NCI-H524 (cell line): ENCODE measurements around the gene C1QC.

Experiments used
- DNase-seq, 2 experiments: peaks; one replicate each; lab custom pipeline; 2025; lab: John Stamatoyannopoulos, UW

The C1QC gene

DNA sequence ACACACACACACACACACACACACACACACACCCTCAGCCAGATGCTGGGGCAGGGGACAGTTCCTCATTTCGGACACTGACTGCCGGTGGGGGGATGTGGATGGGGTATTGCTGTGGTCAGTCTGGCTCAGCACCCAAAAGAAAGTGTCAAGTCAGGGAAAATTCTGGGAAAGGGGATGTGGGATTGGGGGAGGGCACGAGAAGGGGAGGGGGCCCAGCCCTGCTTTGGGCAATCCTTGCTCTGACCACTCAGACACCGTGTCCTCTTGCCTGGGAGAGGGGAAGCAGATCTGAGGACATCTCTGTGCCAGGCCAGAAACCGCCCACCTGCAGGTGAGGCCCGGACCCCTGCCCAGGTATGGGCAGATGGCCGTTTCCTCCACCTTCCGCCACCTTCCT lies at the start of gene C1QC:
Gene C1QC (plus strand): TSS at position 253 of the 400 bp plus-strand sequence. CDS start 391 bp downstream, outside the sequence.
- DNase-seq: no peak

DNA sequence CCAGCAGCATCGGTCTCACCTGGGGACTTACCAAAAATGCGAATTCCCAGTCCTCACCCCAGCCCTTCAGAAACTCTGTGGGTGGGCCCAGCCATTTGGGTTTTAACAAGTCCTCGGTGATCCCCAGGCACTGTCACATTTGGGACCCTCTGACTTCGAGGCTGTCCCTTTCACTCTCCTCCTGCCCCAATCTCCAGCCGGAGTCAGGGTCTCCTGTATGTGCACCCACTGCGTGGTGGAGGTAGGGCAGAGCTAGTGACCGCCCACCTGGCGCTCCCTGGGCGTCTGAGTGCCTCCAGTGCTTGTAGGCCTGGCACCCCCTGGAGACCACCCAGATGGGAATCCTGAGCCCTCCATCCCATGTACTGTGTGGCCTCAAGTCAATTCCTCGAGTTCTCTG lies 49.0 kb upstream of the C1QC start:
- no peak for DNase-seq

DNA sequence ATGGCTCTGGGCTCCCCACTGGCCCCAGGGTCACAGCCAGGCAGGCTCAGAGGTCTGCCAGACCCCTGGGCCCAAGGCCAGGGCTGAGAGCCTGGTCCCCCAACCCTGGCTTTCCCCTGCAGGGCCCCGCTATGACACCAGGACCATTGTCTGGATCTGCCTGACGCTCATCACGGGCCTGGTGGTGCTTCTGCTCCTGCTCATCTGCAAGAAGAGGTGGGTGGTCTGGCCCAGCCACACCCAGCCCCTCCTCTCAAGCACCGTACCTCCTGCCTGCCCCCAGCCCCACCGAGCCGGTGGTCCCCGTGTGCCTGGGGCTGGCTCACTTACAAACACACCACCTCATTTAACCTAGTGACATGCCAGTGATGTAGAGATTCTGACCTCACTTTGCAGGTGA lies 48.3 kb upstream of the C1QC start:
- no peak for DNase-seq

DNA sequence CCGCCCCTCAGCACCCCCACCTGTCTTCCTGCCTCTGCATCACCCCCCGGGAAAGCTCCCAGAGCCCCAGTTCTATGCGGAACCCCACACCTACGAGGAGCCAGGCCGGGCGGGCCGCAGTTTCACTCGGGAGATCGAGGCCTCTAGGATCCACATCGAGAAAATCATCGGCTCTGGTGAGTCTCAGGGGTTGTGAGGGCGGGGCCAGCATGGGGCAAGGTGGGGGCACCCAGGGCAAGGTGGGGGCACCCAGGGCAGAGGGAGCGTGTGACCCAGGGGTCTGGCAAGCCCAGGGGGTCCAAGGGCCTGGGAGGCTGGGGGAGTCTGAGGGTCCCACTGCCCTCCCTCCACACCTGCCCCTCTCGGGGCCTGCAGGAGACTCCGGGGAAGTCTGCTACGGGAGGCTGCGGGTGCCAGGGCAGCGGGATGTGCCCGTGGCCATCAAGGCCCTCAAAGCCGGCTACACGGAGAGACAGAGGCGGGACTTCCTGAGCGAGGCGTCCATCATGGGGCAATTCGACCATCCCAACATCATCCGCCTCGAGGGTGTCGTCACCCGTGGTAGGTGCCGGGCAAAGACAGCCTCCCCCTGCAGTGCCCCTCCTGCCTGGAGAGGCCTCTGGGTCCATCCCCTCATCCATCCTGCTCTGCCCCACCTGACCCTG lies 46.0 kb upstream of the C1QC start:
- no peak for DNase-seq

DNA sequence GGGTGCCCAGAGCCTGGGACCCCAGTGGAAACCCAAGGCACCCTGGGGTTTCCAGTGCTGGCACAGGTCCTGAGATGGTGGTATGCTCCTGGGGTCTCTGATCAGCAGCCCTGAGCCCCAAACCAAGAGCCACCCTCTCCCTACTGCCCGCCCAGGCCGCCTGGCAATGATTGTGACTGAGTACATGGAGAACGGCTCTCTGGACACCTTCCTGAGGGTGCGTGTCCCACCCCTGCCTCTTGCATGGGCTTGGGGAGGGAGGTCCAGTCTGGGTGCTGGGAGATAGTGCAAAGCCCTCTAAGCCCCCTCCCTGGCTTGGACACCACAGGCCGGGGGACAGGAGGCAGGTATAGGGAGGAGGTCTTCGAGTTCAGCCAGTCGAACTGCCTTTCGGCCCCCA lies 45.4 kb upstream of the C1QC start:
- no peak for DNase-seq

DNA sequence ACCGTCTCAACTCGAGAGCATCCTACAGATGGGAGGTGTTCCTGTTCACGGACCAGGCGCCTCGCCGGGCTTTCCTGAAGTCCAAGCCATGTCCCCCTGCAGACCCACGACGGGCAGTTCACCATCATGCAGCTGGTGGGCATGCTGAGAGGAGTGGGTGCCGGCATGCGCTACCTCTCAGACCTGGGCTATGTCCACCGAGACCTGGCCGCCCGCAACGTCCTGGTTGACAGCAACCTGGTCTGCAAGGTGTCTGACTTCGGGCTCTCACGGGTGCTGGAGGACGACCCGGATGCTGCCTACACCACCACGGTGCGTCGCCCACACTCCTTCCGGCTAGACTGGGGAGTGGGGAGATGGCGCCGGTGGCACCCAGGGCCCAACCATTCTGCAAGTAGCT lies 44.7 kb upstream of the C1QC start:
- no peak for DNase-seq

DNA sequence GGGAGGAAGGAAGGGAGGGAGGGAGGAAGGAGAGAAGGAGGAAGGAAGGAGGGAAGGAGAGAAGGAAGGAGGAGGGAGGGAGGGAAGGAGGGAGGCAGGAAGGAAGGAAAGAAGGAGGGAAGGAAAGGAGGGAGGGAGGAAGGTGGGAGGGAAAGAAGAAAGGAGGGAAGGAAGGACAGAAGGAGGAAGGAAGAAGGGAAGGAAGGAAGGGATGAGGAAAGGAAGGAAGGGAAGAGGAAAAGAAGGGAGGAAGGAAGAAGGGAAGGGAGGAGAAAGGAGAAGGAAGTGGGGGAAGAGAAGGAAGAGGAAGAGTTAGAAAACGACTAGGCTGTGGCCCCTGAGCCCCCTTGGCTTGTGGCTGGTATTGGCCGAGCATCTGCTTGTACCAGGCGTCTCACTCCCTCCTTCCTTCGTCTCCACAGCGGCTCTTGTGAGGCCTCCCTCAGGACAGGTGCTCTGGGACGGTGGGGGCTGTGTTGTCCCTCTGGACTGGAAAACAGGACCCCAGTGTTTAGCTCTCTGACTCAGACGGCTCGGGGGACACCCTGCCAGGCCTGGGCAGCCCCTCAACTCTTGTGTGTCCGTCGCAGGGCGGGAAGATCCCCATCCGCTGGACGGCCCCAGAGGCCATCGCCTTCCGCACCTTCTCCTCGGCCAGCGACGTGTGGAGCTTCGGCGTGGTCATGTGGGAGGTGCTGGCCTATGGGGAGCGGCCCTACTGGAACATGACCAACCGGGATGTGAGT lies 43.2 kb upstream of the C1QC start:
- DNase-seq: no peak

DNA sequence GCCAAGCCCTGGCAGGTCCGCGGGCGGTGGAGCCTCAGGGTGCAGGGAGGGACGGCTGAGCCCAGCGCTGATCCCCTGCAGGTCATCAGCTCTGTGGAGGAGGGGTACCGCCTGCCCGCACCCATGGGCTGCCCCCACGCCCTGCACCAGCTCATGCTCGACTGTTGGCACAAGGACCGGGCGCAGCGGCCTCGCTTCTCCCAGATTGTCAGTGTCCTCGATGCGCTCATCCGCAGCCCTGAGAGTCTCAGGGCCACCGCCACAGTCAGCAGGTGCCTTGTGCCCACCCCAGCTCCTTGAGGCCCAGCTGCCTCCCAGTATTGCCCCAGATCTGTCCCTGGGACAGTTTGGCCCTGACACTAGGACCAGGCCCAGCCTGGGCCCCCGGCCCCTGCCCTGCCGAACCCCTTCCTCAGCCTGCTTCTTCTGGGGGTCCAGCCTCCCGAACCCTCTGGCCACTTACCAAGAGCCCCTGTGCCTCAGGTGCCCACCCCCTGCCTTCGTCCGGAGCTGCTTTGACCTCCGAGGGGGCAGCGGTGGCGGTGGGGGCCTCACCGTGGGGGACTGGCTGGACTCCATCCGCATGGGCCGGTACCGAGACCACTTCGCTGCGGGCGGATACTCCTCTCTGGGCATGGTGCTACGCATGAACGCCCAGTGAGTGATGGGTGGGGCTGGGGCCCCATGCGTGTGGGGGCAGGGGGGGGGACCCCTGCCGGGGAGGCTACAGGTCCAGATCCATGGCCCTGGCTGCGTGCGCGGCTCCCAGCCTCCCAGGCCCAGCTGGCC lies 42.4 kb upstream of the C1QC start:
- DNase-seq: no peak

DNA sequence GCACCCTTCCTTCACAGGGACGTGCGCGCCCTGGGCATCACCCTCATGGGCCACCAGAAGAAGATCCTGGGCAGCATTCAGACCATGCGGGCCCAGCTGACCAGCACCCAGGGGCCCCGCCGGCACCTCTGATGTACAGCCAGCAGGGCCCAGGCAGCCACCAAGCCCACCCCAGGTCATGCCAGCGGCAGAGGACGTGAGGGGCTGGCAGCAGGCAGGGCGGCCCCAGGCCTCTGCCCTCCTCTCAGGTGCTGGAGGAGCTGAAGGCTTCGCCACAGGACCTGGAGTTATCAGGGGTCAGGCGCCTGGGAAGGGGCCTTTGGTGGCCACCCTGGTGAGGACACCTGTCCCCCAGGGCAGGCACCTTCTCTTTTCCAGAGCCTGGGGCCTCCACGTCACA lies 41.8 kb upstream of the C1QC start:
- no peak for DNase-seq

DNA sequence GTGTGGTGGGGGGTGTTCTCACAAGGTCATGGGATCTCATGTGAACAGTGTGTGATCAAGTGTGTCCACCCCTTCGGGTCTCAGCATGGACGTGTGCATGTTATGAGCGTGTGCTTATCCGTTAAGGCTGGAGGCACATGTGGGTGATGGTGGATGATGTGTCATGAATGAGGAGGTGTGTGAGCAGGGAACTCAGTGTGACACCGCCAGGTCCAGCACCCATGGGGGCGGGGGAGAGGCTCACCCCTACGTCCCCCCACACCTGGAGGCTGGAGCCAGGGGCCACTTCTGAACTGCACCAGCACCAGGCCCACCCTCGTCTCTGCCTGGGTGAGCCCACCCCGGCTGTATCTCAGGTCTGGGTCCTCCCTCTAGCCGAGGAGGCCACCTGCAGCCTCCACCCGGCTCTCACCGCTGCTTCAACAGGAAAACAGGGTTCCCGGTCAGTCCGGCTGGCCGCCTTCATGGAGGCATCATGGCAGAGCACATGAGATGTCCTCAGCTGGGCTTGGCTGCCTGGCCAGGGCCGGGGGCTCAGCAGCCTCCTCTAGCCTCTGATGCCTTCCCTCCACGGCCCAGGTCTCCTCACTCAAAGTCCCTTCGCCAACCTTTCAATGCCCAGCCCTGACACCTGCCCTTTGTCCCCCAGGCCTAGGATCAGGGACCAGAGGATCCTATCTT lies 41.2 kb upstream of the C1QC start:
- DNase-seq: no peak

DNA sequence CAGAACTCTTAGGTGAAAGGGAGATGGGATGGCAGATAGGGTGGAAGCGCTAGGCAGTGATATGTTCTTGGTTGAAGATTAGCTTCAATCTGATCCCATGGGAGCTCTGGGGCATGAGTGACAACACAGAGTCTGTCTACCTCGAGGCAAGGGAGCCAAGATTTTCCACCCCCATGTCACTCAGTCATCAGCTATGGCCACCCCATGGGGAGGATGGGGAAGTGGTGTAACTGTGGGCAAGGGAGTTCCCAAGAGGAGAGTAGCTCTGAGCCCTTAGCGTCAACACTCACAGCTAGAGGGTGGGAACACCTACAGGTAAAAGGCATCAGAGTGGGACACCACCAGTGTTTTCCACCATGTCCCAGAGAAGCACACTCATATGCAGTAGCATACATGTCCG lies 37.3 kb upstream of the C1QC start:
- DNase-seq: peak in 1 of 2 experiments; percentile 35

DNA sequence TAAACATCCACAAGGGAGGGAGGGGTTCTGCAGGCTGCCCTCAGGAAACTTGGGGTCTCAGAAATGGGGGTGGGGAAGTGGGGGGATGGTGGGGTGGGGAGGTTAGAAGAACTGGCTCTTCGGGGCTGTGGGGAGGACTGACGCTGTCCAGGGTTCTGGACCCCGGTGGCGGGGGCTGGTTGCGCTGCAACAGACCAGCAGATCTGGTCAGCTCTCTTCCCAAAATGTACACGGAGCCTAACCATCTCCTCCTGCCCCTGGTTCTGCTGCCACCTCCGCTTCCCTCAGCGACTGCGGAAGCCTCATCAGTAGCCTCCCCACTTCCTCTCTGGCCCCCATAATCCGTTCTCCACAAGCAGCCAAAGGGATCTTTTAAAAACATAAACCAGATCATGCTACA lies 36.3 kb upstream of the C1QC start:
- no peak for DNase-seq

DNA sequence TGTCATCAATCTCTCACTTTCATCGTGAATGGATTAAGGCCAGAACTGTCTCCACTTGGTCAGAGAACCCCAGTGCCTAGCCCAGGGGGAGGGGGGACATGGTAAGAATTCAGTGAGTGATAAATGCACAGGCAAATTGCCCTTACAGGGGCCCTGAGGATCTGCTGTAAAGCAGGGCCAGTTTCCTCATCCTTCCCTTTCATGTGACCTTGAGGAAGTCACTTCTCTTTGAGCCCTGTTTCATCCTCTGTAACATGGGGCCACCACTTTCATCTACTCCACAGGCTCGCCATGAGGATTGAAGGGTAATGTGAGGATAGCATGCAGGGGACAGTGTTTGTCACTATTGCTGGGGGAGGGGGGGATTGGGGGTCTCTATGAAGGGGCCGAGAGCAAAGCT lies 35.1 kb upstream of the C1QC start:
- no peak for DNase-seq

DNA sequence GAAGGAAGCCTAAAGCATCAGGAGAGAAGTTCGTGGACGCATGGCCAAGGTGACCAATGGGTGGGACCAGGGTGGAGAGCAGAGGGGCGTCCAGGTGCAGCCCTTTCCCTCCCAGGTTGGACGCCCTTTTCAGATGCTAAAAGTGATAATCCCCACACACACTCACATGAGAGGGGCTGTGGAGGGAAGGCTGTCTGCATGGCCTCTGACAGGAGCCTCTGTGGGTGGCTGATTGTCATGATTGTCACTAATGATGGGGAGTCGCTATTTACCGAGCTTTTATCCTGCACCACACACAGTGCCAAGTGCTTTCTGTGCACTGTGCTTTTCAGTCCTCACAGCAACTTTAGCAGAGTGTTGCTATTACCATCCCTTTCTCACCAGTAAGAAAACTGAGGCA lies 34.1 kb upstream of the C1QC start:
- no peak for DNase-seq

DNA sequence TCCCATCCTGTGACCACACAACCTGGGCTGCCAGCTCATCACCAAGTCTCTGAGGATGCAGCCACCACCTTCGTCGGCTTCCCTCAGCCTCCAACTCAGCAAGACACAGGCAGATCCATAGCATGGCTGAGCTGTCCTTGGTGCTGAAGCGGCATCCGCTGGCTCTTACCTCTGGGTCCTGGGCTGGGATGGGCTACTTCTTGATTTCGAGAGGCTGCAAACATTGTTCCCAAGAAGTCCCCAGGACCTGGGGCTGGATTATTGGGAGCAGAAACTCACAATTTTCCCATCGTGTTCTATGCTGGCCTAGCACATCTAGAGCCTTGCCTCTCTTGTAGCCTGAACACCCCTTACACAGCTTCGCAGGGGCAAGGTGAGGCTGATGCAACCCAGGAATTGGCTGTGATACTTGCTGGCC lies 31.9 kb upstream of the C1QC start:
- DNase-seq: no peak

DNA sequence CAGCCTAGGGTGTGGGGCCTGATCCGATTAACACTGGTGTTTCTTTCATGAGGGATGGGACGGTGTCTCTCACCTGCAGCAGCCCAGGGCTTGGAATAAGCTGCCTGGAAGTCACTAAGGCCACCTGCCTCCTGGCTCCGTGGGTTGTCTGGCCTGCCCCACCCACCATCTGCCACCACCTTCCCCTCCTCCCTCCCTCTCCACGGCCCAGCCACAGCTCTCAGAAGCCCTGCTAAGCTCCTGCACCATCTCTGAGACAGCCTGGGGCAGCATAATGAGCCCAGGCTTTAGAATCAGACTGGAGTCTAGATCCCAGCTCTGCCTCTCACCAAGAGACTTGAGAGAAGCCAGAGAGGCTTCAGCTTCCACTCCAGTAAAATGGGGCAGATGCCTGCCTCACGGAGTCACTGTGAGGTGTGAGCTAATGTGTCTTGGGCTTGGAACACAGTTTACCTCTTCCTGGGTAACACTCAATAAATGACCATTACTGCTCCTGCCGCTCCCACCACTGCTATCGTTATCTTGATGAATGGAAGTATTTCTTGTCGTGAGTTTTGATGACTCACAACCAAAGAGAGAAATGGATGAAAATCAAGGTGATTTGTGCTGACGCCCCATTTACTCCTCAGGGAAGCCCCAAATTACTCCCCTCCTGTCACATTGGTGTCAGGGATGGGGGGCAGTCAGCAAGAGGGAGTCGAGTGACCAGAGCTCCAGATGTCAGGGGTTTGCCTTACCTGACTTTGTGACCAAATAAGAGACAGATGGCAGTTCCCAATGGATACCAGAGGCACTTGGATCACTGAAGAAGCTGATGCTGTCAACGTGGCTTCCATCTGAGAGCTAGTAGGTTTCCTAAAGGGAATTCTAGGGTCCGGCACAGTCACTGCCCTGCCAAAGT lies 30.5 kb upstream of the C1QC start:
- peak; percentile 94 to 97 for DNase-seq

DNA sequence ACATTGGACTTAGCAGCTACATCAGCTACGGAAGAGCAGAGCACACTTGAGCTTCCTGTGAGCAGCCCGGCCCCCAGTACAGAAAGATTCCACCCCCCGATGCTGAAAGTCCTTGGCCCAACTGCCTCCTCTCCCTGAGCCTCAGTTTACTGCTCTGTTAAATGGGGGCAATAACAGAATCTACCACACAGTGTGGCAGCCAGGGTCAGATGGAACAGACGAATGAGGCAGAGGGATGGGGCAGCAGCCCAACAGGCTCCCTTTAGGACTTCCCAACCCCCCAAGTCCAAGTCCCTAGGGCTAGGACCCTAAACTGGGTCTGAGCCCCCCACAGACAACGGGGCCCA lies 29.9 kb upstream of the C1QC start:
- no peak for DNase-seq

DNA sequence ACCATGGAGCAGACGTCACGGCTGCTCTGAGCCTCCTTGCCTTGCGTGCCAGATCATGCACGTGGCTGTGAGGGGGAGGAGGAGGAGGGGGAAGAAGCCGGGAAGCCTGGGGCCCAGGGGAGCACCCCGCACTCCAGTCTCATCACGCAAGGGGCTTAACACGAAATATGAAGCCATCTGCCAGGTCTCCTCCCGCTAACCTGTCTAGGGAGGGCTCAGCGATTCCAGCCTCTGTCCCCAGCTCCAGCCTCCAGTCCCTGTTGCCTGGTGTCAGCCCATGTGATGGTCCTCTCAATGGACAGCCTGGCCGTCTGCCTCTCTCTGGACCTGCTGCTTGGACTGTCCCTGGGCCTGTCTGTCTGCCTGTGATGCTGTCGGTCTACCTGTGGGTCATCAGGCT lies 29.5 kb upstream of the C1QC start:
- DNase-seq: peak; percentile 90 to 93

DNA sequence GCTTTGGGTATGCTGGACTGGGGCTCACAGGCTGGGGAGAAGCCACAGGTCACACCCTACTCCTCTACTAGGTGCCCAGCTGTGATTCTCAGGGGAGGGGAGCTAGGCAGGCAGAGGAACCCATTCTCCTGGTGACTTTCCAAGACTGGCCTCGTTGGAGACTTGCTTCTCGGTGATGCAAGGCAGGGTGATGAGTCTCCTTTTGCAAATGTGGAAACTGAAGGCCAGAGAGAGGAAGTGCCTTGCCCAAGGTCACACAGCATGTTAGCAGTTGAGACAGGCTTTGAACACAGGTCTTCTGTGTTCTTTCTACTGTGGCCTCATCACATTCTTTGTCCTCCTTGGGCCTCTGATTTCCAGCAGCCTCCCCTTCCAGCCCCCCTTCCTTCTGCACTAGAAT lies 27.5 kb upstream of the C1QC start:
- no peak for DNase-seq

DNA sequence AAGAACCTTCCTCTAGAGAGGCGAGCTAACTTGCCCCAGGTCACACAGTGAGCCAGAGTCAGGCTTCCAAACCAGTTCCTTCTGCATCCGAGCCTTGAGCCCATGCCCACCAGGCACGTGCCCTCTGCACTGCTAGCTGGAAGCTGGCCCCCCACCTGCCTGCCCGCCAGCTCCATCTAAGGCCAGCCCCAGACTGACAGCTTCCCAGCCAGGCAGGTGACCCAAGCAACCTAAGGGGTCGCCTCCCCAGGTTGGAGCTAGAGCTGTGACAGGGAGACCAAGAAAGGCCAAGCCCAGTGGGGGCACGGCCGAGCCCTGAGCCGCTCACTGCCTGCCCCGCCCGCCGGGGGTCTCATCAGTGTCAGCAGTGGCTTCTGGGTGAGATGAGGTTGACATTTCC lies 26.9 kb upstream of the C1QC start:
- DNase-seq: no peak

DNA sequence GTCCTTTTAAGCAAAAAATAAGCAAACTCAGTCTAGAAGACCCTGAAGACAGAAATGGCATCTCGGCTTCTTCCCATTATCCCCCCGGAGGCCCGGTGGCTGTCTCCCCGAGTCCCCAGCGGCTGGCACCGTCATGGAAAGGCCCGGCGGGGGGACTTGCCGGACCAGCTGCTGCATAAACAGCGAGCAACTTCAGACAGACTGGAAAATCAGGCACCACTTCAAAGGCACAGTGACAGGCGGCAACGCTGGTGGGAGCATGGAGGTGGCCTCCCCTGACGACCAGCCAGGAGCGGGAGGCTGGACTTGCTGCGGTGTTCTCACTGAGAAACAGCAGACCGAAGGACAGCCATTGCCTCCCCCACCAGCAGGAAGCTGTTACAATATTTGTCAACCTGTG lies 25.4 kb upstream of the C1QC start:
- DNase-seq: peak; percentile 72 to 81

DNA sequence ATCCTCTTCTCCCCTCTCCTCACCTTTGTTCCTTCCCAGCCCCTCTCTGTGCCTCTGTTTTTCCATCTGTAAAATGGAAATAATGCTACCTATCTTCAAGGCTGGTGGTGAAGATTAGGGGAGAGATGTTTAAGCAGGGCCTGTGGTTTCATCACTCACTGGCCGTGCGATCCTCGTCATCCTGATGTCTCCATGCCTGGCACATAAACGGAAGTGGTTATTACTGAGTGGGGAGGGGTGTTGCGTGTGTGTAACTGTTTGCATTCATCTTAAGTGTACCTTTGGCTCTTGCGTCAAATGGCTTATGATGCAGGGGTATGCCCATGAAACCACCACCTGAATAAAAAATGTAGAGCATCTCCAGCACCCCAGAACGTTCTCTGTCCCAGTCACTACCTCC lies 24.2 kb upstream of the C1QC start:
- no peak for DNase-seq
